NCI-H1417 (cell line): ENCODE results near the gene SNRNP48.

Experiments
- DNase-seq, 3 experiments: peaks; one replicate each; lab custom pipeline; 2025; lab: John Stamatoyannopoulos, UW

The SNRNP48 gene

GRCh38 chr6:7589949-7590917, at the start of gene SNRNP48:
TSS of gene SNRNP48 (plus strand) at chr6:7590198. CDS start at chr6:7590258, 60 bp downstream.
- DNase-seq: peak; percentile 90 to 96 (median 96)

- no peak for DNase-seq
Measured at GRCh38 chr6:7540595-7540994, 49.4 kb upstream of the SNRNP48 start.

GRCh38 chr6:7541175-7542064, 48.6 kb upstream of the SNRNP48 start, which contains the start of gene DSP:
TSS of gene DSP (plus strand) at chr6:7541671. CDS start at chr6:7541916, 245 bp downstream.
- peak; percentile 79 to 88 (median 85) for DNase-seq

- DNase-seq: peak in 2 of 3 experiments; percentile 66 to 70
Measured at GRCh38 chr6:7542065-7542873, 47.7 kb upstream of the SNRNP48 start.

GRCh38 chr6:7542874-7543624, 46.9 kb upstream of the SNRNP48 start:
- DNase-seq: peak; percentile 65 to 70 (median 69)

- no peak for DNase-seq
Measured at GRCh38 chr6:7543789-7544424, 46.1 kb upstream of the SNRNP48 start.

- DNase-seq: no peak
Measured at GRCh38 chr6:7544597-7544996, 45.4 kb upstream of the SNRNP48 start.

GRCh38 chr6:7545316-7546019, 44.5 kb upstream of the SNRNP48 start:
- DNase-seq: no peak

GRCh38 chr6:7546020-7546369, 44.0 kb upstream of the SNRNP48 start:
- DNase-seq: no peak

GRCh38 chr6:7546383-7546782, 43.6 kb upstream of the SNRNP48 start:
- no peak for DNase-seq

GRCh38 chr6:7546896-7547295, 43.1 kb upstream of the SNRNP48 start:
- DNase-seq: no peak

GRCh38 chr6:7547315-7547714, 42.7 kb upstream of the SNRNP48 start:
- no peak for DNase-seq

GRCh38 chr6:7550433-7550801, 39.6 kb upstream of the SNRNP48 start:
- DNase-seq: no peak

GRCh38 chr6:7554533-7555275, 35.3 kb upstream of the SNRNP48 start:
- DNase-seq: no peak

GRCh38 chr6:7555671-7556070, 34.3 kb upstream of the SNRNP48 start:
- no peak for DNase-seq

- no peak for DNase-seq
Measured at GRCh38 chr6:7556394-7557106, 33.4 kb upstream of the SNRNP48 start.

- no peak for DNase-seq
Measured at GRCh38 chr6:7557652-7558051, 32.3 kb upstream of the SNRNP48 start.

- DNase-seq: no peak
Measured at GRCh38 chr6:7558781-7559180, 31.2 kb upstream of the SNRNP48 start.
